ENCODE measurements around the gene RASGRP2.

Gene RASGRP2

DNA sequence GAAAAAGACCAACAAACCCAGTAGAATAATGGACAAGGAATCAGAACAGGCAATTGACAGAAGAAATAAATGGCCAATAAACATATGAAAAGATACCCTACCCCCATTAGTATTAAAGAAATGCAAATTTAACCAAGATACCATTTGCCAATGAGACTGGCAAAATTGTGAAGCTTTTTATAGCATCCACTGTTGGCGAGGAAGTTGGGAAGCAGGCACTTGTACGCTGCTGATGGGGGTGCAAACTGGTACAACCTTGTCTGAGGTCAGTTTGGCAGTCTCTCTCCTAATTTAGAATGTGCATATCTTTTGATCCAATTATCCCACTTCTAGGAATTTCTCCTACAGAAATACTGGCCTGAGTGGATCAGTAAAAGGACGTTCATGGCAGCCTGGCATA, 12.3 kb downstream of the RASGRP2 start:
- Histone ChIP-seq H3K4me2 (ENCODE audit: low read length) (no peak overlapping the region), H3K36me3 (replicated peaks; ENCODE audit: low read depth, low read length) (peaks cover 3% of the 10 kb centered on the region), H3K4me3 (ENCODE audit: low read length) (no peak overlapping the region), H3K4me1 (ENCODE audit: low read length) (peaks cover 33% of the 10 kb centered on the region), H3K9me3 (ENCODE audit: insufficient read depth, low read length) (no peaks in the 10 kb centered on the region), H4K20me1 (ENCODE audit: insufficient read depth, low read length) (no peaks in the 10 kb centered on the region), H3K27me3 (ENCODE audit: low read depth, low read length) (no peaks in the 10 kb centered on the region), H2AFZ (ENCODE audit: low read depth, low read length) (no peak overlapping the region), H3K79me2 (ENCODE audit: low read length) (no peaks in the 10 kb centered on the region), H3K27ac (ENCODE audit: low read length) (no peak overlapping the region), H3K9ac (ENCODE audit: low read length) (no peak overlapping the region)
- no peak for TF ChIP-seq EZH2phosphoT487 (IDR thresholded peaks at IDR 0.05; ENCODE audit: low read depth)

DNA sequence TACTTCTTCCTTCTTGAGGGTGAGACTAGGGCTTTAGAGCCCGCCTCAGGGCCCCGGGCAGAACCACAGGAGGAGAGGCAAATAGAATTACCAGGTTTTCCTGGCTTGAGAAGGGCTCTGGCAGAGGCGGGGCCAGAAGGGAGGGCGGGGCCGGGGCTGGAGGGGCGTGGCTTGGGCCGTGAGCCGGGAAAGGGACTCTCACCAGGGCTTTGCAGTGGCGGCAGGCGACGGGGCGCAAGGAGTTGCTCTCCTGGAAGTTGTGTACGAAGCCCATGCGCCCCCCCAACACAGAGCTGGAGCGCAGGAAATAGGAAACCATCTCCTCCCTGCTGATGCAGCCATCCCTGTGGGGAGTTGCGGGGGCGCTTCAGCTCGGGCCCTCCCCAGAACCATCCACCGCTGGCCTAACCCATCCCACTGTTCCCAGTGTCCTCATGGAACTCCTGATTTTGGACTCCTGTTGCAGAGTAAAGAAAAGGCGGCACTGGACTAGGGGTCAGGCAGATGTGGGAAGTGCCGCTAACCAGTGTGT, 14.0 kb downstream of the RASGRP2 start:
- Histone ChIP-seq H3K4me1 (ENCODE audit: low read length) (peaks cover 31% of the 10 kb centered on the region), H3K4me2 (ENCODE audit: low read length) (no peak overlapping the region), H3K27me3 (ENCODE audit: low read depth, low read length) (no peaks in the 10 kb centered on the region), H3K79me2 (ENCODE audit: low read length) (no peaks in the 10 kb centered on the region), H3K9me3 (ENCODE audit: insufficient read depth, low read length) (no peaks in the 10 kb centered on the region), H4K20me1 (ENCODE audit: insufficient read depth, low read length) (no peaks in the 10 kb centered on the region), H2AFZ (ENCODE audit: low read depth, low read length) (no peak overlapping the region), H3K27ac (ENCODE audit: low read length) (no peak overlapping the region), H3K36me3 (replicated peaks; ENCODE audit: low read depth, low read length) (peaks cover 3% of the 10 kb centered on the region), H3K4me3 (ENCODE audit: low read length) (no peak overlapping the region), H3K9ac (ENCODE audit: low read length) (no peak overlapping the region)
- TF ChIP-seq EZH2phosphoT487 (IDR thresholded peaks at IDR 0.05; ENCODE audit: low read depth), result no peak
- TF ChIP-seq, protein P1, sequence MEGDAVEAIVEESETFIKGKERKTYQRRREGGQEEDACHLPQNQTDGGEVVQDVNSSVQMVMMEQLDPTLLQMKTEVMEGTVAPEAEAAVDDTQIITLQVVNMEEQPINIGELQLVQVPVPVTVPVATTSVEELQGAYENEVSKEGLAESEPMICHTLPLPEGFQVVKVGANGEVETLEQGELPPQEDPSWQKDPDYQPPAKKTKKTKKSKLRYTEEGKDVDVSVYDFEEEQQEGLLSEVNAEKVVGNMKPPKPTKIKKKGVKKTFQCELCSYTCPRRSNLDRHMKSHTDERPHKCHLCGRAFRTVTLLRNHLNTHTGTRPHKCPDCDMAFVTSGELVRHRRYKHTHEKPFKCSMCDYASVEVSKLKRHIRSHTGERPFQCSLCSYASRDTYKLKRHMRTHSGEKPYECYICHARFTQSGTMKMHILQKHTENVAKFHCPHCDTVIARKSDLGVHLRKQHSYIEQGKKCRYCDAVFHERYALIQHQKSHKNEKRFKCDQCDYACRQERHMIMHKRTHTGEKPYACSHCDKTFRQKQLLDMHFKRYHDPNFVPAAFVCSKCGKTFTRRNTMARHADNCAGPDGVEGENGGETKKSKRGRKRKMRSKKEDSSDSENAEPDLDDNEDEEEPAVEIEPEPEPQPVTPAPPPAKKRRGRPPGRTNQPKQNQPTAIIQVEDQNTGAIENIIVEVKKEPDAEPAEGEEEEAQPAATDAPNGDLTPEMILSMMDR (IDR thresholded peaks at IDR 0.05; ENCODE audit: low read depth, low read length), result no peak

DNA sequence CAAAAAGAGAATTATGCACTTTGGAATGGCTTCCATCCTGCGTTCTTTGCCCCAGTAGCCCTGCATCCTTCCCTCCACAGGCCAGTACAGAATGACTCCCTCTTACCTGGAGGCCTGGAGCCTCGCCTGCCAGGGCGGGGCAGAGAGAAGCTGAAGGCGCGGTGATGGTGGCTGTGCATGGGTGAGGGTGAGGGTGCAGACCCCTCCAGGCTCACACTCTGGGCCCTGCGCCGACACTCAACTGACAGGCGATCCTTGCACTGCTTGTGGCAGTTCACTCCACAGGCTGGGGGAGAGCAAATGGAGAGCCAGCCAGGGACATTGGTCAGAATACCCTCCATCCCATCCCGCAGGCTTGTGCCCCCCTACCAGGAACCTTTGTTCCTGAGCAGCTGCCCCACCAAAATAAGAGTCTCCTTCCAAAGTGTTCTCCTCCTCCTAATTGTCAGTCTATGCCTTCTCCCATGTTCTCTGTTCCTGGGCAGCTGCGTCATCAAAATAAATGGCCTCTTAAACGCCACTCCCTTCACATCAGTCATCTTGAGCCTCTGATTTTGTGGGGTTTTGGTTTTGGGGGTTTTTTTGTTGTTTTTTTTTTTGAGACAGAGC, 15.1 kb downstream of the RASGRP2 start:
- H3K27me3 ChIP-seq (ENCODE audit: low read depth, low read length), result no peaks in the 10 kb centered on the region
- peaks cover 32% of the 10 kb centered on the region for H3K4me1 ChIP-seq (ENCODE audit: low read length)
- no peak overlapping the region for H3K27ac ChIP-seq (ENCODE audit: low read length)
- H3K4me2 ChIP-seq (ENCODE audit: low read length), result no peak overlapping the region
- H3K79me2 ChIP-seq (ENCODE audit: low read length), result no peaks in the 10 kb centered on the region
- no peak overlapping the region for H3K4me3 ChIP-seq (ENCODE audit: low read length)
- H2AFZ ChIP-seq (ENCODE audit: low read depth, low read length), result no peak overlapping the region
- H4K20me1 ChIP-seq (ENCODE audit: insufficient read depth, low read length), result no peaks in the 10 kb centered on the region
- H3K9me3 ChIP-seq (ENCODE audit: insufficient read depth, low read length), result no peaks in the 10 kb centered on the region
- peaks cover 3% of the 10 kb centered on the region for H3K36me3 ChIP-seq (replicated peaks; ENCODE audit: low read depth, low read length)
- H3K9ac ChIP-seq (ENCODE audit: low read length), result no peak overlapping the region
- no peak for TF ChIP-seq EZH2phosphoT487 (IDR thresholded peaks at IDR 0.05; ENCODE audit: low read depth)
- TF ChIP-seq, protein P1 (IDR thresholded peaks at IDR 0.05; ENCODE audit: low read depth, low read length), result no peak

DNA sequence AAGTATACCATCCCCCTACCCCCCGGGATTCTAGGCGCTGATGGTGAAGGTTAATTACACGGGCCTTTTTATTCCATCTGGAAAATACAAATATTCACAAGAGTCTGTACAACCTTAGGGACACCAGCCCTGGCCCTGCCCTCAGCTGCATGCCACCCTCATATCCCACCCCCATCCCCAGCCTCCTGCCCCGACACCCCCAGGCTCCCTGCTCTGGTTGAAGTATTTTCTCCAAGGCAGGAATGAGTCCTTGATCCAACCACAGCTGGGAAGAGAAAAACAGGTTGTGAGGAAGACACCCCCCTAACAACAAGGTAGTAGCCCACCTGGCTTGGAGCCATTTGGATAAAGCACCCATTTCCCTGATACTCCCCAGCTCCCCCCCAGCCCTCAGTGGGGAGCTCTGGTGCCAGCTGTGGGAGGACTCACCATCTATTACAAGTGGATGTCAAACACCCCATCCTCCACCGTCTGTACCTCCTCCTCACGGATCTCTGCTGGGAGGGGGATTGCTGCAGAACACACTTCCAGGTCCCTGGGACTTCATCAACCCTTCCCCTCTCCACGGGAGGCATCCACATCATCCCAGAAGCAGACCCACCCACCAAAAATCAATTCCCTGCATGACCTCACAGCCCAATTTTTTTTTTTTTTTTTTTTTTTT, 16.9 kb downstream of the RASGRP2 start:
- Histone ChIP-seq H3K27me3 (ENCODE audit: low read depth, low read length) (no peaks in the 10 kb centered on the region), H4K20me1 (ENCODE audit: insufficient read depth, low read length) (no peaks in the 10 kb centered on the region), H3K36me3 (replicated peaks; ENCODE audit: low read depth, low read length) (peaks cover 3% of the 10 kb centered on the region), H2AFZ (ENCODE audit: low read depth, low read length) (no peak overlapping the region), H3K79me2 (ENCODE audit: low read length) (no peaks in the 10 kb centered on the region), H3K4me3 (ENCODE audit: low read length) (no peak overlapping the region), H3K9ac (ENCODE audit: low read length) (no peak overlapping the region), H3K4me1 (ENCODE audit: low read length) (peaks cover 33% of the 10 kb centered on the region), H3K27ac (ENCODE audit: low read length) (no peak overlapping the region), H3K9me3 (ENCODE audit: insufficient read depth, low read length) (no peaks in the 10 kb centered on the region), H3K4me2 (ENCODE audit: low read length) (no peak overlapping the region)
- TF ChIP-seq, protein P1 (IDR thresholded peaks at IDR 0.05; ENCODE audit: low read depth, low read length), result no peak
- TF ChIP-seq EZH2phosphoT487 (IDR thresholded peaks at IDR 0.05; ENCODE audit: low read depth), result no peak
